Hepatocyte (in vitro differentiated cells): ENCODE results near the gene IL17RB. TPM values are rescaled to one million over a fixed set of nuclear protein-coding genes. Genes with fewer than 3 reads are reported as not detected.

Source experiments
- DNase-seq: peaks from one replicate; pipeline ENCODE4 v3.0.0-alpha.2; 2016; ENCODE audit warnings: low spot score
- H2AFZ ChIP-seq: fragments of 200-600 bp; sonication (generic); 2 replicates; pipeline ENCODE4 v1.6.0; 2016; ENCODE audit warnings: antibody characterized with exemption, mild to moderate bottlenecking
- H3K27ac ChIP-seq: fragments of 200-600 bp; sonication (generic); 2 replicates; pipeline ENCODE4 v1.5.1; 2016; ENCODE audit warnings: mild to moderate bottlenecking
- H3K27me3 ChIP-seq: fragments of 200-600 bp; sonication (generic); 2 replicates; pipeline ENCODE4 v1.6.1; 2016
- H3K36me3 ChIP-seq: fragments of 200-600 bp; sonication (generic); replicated peaks from 2 replicates; pipeline ENCODE4 v1.5.1; 2016; ENCODE audit warnings: low read depth; ENCODE audit not compliant: insufficient read depth
- H3K4me1 ChIP-seq: fragments of 200-600 bp; sonication (generic); 2 replicates; pipeline ENCODE4 v1.5.1; 2016; ENCODE audit warnings: mild to moderate bottlenecking, moderate library complexity; ENCODE audit not compliant: insufficient read depth
- H3K4me2 ChIP-seq: fragments of 200-600 bp; sonication (generic); 2 replicates; pipeline ENCODE4 v1.6.0; 2016
- H3K4me3 ChIP-seq: fragments of 200-600 bp; sonication (generic); 2 replicates; pipeline ENCODE4 v1.5.1; 2016; ENCODE audit warnings: mild to moderate bottlenecking
- H3K79me2 ChIP-seq: fragments of 200-600 bp; sonication (generic); 2 replicates; pipeline ENCODE4 v1.6.0; 2017; ENCODE audit warnings: mild to moderate bottlenecking
- H3K9me2 ChIP-seq: fragments of 200-600 bp; sonication (generic); replicated peaks from 2 replicates; pipeline ENCODE4 v1.6.0; 2017; ENCODE audit warnings: mild to moderate bottlenecking; ENCODE audit not compliant: insufficient read depth
- H3K9me3 ChIP-seq: fragments of 200-600 bp; sonication (generic); 2 replicates; pipeline ENCODE4 v1.5.1; 2016; ENCODE audit warnings: low read depth, mild to moderate bottlenecking
- H4K20me1 ChIP-seq: fragments of 200-600 bp; sonication (generic); 2 replicates; pipeline ENCODE4 v1.6.0; 2016; ENCODE audit warnings: mild to moderate bottlenecking; ENCODE audit not compliant: insufficient read depth, poor library complexity, severe bottlenecking
- CTCF ChIP-seq: fragments of 200-600 bp; sonication (generic); IDR thresholded peaks from 2 replicates; pipeline ENCODE4 v1.5.1; 2016; ENCODE audit warnings: antibody characterized with exemption, mild to moderate bottlenecking; ENCODE audit not compliant: poor library complexity
- EZH2 ChIP-seq: fragments of 200-600 bp; sonication (generic); IDR thresholded peaks from 2 replicates; pipeline ENCODE4 v1.6.1; 2016; ENCODE audit warnings: antibody characterized with exemption, mild to moderate bottlenecking, borderline replicate concordance
- EZH2phosphoT487 ChIP-seq: fragments of 200-600 bp; sonication (generic); IDR thresholded peaks from one replicate; pipeline ENCODE4 v1.6.1; 2018; ENCODE audit warnings: antibody characterized with exemption, mild to moderate bottlenecking, low read depth, moderate library complexity; ENCODE audit not compliant: unreplicated experiment, severe bottlenecking
- WGBS: methylation state at CpG from one replicate; pipeline ENCODE4 v1.1.6; 2016; ENCODE audit warnings: low lambda C conversion rate; ENCODE audit errors: missing lambda C conversion rate; 5-methylcytosine and 5-hydroxymethylcytosine counted together
- polyA plus RNA-seq: library from polyadenylated mRNA; unstranded; fragments of >200 nt; fragmentation: Nextera tagmentation; extraction: Ambion mirVana; gene quantifications from 2 replicates; pipeline ENCODE4 v1.2.1, GENCODE V29; 2016
- total RNA-seq: library from RNA; depleted of rRNA; stranded (reverse); fragments of >200 nt; gene quantifications from 2 replicates; pipeline ENCODE4 v1.2.3, GENCODE V29; 2014

The IL17RB gene
- total RNA-seq, result 17.4 and 19.5 TPM in 2 replicates
- 12.8 and 14.1 TPM in 2 replicates for polyA plus RNA-seq

- DNase-seq, result peak; percentile 87
- Histone ChIP-seq H3K4me1 (peaks cover 37% of the 10 kb centered on the region), H3K79me2 (peaks cover 8% of the 10 kb centered on the region), H3K36me3 (no peaks in the 10 kb centered on the region), H3K9me3 (no peaks in the 10 kb centered on the region), H3K27me3 (no peaks in the 10 kb centered on the region), H2AFZ (peak within 1 kb of the TSS; percentile 67), H3K27ac (peak within 1 kb of the TSS; percentile 96), H4K20me1 (no peaks in the 10 kb centered on the region), H3K9me2 (no peaks in the 10 kb centered on the region), H3K4me2 (peak within 1 kb of the TSS; percentile 92), H3K4me3 (peak within 1 kb of the TSS; percentile 45)
- TF ChIP-seq EZH2 (no peak), EZH2phosphoT487 (no peak), CTCF (no peak)
- WGBS, result 5% methylated on average over 74 of the region's 91 CpGs
Observed at GRCh38 chr3:53846134-53846850, at the start of gene IL17RB, which contains the start of gene CHDH. Gene IL17RB, plus strand, starts transcription at chr3:53846568. Its CDS starts 21 bp downstream, at chr3:53846589. Gene CHDH, minus strand, starts transcription at chr3:53846419. Its CDS starts 22,411 bp downstream, at chr3:53824008.

GRCh38 chr3:53798144-53798543 is 48.2 kb upstream of the IL17RB start:
- H3K4me2 ChIP-seq, result no peak overlapping the region
- TF ChIP-seq EZH2phosphoT487, result no peak
- TF ChIP-seq CTCF, result no peak
- no peak for TF ChIP-seq EZH2
- H3K4me1 ChIP-seq, result no peaks in the 10 kb centered on the region
- no peak overlapping the region for H3K4me3 ChIP-seq
- no peaks in the 10 kb centered on the region for H3K9me2 ChIP-seq
- no peak overlapping the region for H3K27ac ChIP-seq
- 89% methylated on average over 8 of the region's 8 CpGs for WGBS
- H4K20me1 ChIP-seq, result no peaks in the 10 kb centered on the region
- H2AFZ ChIP-seq, result no peak overlapping the region
- H3K27me3 ChIP-seq, result no peaks in the 10 kb centered on the region
- H3K79me2 ChIP-seq, result no peaks in the 10 kb centered on the region
- DNase-seq, result no peak
- no peaks in the 10 kb centered on the region for H3K36me3 ChIP-seq
- no peaks in the 10 kb centered on the region for H3K9me3 ChIP-seq

- no peaks in the 10 kb centered on the region for H3K79me2 ChIP-seq
- no peaks in the 10 kb centered on the region for H4K20me1 ChIP-seq
- H3K4me2 ChIP-seq, result no peak overlapping the region
- no peak overlapping the region for H3K27ac ChIP-seq
- H3K9me2 ChIP-seq, result no peaks in the 10 kb centered on the region
- no peak for TF ChIP-seq CTCF
- no peak for TF ChIP-seq EZH2phosphoT487
- no peak for TF ChIP-seq EZH2
- DNase-seq, result no peak
- H2AFZ ChIP-seq, result no peak overlapping the region
- no peaks in the 10 kb centered on the region for H3K36me3 ChIP-seq
- WGBS, result 95% methylated on average over 12 of the region's 12 CpGs
- H3K4me3 ChIP-seq, result no peak overlapping the region
- H3K27me3 ChIP-seq, result no peaks in the 10 kb centered on the region
- peaks cover under 1% of the 10 kb centered on the region for H3K4me1 ChIP-seq
- H3K9me3 ChIP-seq, result no peaks in the 10 kb centered on the region
Observed at GRCh38 chr3:53799338-53799865, 47.0 kb upstream of the IL17RB start.
